ENCODE data around the gene OPTC. TPM values are rescaled to one million over a fixed set of nuclear protein-coding genes. Genes with fewer than 3 reads are reported as not detected.

The OPTC gene
- total and polyA plus RNA-seq, 2 of the 8 experiments (the other 6 are each of a cell fraction or from before 2014, with no cell fraction given): 1.1 to 4.0 TPM

DNA sequence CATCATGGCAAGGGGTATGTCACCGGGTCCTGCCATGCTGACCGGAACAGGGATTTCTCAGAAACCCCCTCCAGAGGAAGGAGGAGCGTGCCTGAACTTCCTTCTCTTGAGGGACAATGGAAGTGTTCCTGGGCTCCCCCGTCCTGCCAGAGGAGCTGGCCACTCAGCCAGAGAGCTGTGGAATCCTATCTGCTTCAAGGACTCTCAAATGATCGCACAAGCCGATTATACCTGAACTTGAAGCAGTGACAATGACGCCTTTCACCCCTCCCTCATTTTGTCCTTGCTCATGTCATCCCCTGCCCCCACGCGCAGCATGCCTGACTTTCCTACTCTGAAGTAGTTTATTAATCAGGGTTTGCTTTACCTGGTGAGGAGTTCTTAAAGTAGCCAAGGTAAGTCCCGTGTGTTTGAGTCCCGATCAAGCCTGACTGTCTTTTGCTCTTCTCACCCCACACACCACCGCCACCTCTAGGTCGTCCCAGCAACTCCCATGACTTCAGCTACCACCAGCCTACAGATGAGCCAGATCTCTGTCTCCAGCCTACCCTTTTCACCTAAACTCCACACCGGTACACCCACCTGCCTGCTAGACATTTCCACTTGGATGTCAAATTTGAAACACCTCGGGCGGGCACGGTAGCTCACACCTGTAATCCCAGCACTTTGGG is 43.3 kb upstream of the OPTC start:
- ChIA-PET CTCF (ENCODE audit: partially characterized antibody) (interaction anchor here (0.7 to 5.6 kb wide), 20 partner anchors 9 to 252 kb away, joined by 3 to 72 read pairs (median 4); partner anchors contain the start of gene FMOD), POLR2A (ENCODE audit: partially characterized antibody) (no interaction called here)
- H2BK5ac ChIP-seq (ENCODE audit: low read depth, low read length): no peak overlapping the region
- DNase-seq (ENCODE audit: low read depth in 1 of 2, low spot score in 2 of 2): no peak
- 0 out of 2 replicates have a peak overlapping the region, but pooled peaks have one; percentile 29 for H2BK15ac ChIP-seq (ENCODE audit: low read length)
- H3K4me2 ChIP-seq (ENCODE audit: insufficient read depth in 1 of 2, low read depth in 2 of 2, low read length in 2 of 2): no peak overlapping the region
- H3K79me1 ChIP-seq (ENCODE audit: low read depth, low read length): no peaks in the 10 kb centered on the region
- H2AK5ac ChIP-seq (ENCODE audit: low read depth, low read length): no peak overlapping the region
- H4K91ac ChIP-seq (replicated peaks; ENCODE audit: insufficient read length, low read length): no peak overlapping the region
- H3K27ac ChIP-seq (ENCODE audit: low read depth, low read length): no peak overlapping the region
- H3K56ac ChIP-seq (replicated peaks; ENCODE audit: insufficient read length, low read depth, low read length): no peak overlapping the region
- H3K23ac ChIP-seq (ENCODE audit: insufficient read length): no peak overlapping the region
- no peaks in the 10 kb centered on the region for H4K20me1 ChIP-seq (replicated peaks in 1 of 2; ENCODE audit: control insufficient read depth in 1 of 2, insufficient read depth in 2 of 2, low read length in 2 of 2)
- H3K18ac ChIP-seq (ENCODE audit: extremely low read depth, low read length): peak overlapping the region; percentile 43; the same call in 1 of the 2 replicates
- H3K9ac ChIP-seq (replicated peaks in 1 of 4; ENCODE audit: extremely low read depth in 1 of 4, low read depth in 3 of 4, low read length in 3 of 4): no peak overlapping the region
- H3K4me3 ChIP-seq (ENCODE audit: extremely low read depth in 1 of 4, insufficient read depth in 2 of 4, low read depth in 3 of 4, low read length in 4 of 4): no peak overlapping the region
- H4K5ac ChIP-seq (ENCODE audit: insufficient read length, low read depth, low read length): no peak overlapping the region
- no peak overlapping the region for H2BK12ac ChIP-seq (ENCODE audit: low read depth, low read length)
- no peak overlapping the region for H2BK120ac ChIP-seq (replicated peaks; ENCODE audit: low read depth, low read length)
- no peaks in the 10 kb centered on the region for H3K36me3 ChIP-seq (ENCODE audit: control insufficient read depth in 2 of 4, insufficient read depth in 4 of 4, low read length in 3 of 4)
- FAIRE-seq: no peak
- no peaks in the 10 kb centered on the region for H3K79me2 ChIP-seq (ENCODE audit: control insufficient read depth in 1 of 2, insufficient read depth in 2 of 2, low read length in 2 of 2)
- H3K14ac ChIP-seq (ENCODE audit: insufficient read length): no peak overlapping the region
- H2BK20ac ChIP-seq (ENCODE audit: low read length): no peak overlapping the region
- peak overlapping the region; percentile 80 for H2AFZ ChIP-seq (ENCODE audit: low read length)
- H3K23me2 ChIP-seq (ENCODE audit: low read depth, low read length): no peaks in the 10 kb centered on the region
- WGBS, 2 experiments (ENCODE audit: extremely low coverage in 1 of 2, insufficient coverage in 1 of 2, insufficient read length in 1 of 2, insufficient replicate concordance in 2 of 2, low coverage in 1 of 2, low lambda C conversion rate in 2 of 2, missing lambda C conversion rate in 1 of 2): 76% methylated on average over 17 of the region's 17 CpGs; no CpG with 5 or more reads in 1 of the 2 experiments
- no peak overlapping the region for H4K8ac ChIP-seq (ENCODE audit: extremely low read depth, insufficient read depth, low read length)
- no peaks in the 10 kb centered on the region for H3K27me3 ChIP-seq (replicated peaks in 1 of 4; ENCODE audit: control insufficient read depth in 3 of 4, extremely low read depth in 1 of 4, insufficient read depth in 3 of 4, low read length in 3 of 4)
- TF ChIP-seq RXRA (IDR thresholded peaks at IDR 0.05; ENCODE audit: insufficient read depth, low read depth, low read length) (no peak), CTBP2 (IDR thresholded peaks at IDR 0.05; ENCODE audit: borderline replicate concordance, insufficient read depth, insufficient read length, low read length) (no peak), JUND (IDR thresholded peaks at IDR 0.05; ENCODE audit: low read length) (no peak), RAD21 (IDR thresholded peaks at IDR 0.05 in 1 of 2, conservative IDR thresholded peaks at IDR 0.05 in 1 of 2; ENCODE audit: low read depth in 2 of 2, low read length in 2 of 2) (peak; percentile 56 to 65), CTCF (IDR thresholded peaks at IDR 0.05; ENCODE audit: control extremely low read depth in 1 of 3, insufficient read depth in 1 of 3, low read depth in 1 of 3, low read length in 3 of 3) (peak; percentile 57 to 70 (median 63))
- peaks cover 0 to 2% of the 10 kb centered on the region in 2 experiments; a peak in 1 of 4 replicates for H3K9me3 ChIP-seq (ENCODE audit: insufficient read depth in 2 of 2, low read depth in 1 of 2, low read length in 1 of 2)
- peaks cover 0 to 2% (median 0%) of the 10 kb centered on the region in 4 experiments; a peak in 2 of 7 replicates for H3K4me1 ChIP-seq (replicated peaks in 1 of 4; ENCODE audit: control insufficient read depth in 3 of 4, insufficient read depth in 4 of 4, low read length in 3 of 4)
- no peak overlapping the region for H3K4ac ChIP-seq (replicated peaks; ENCODE audit: insufficient read length, low read depth, low read length)
